ENCODE results near the gene SPEM3. TPM values are rescaled to one million over a fixed set of nuclear protein-coding genes. Genes with fewer than 3 reads are reported as not detected.

Gene SPEM3
- total RNA-seq, 1 donor from 2014 or later, result not detected

- peak; percentile 100 for DNase-seq
These were observed 24.5 kb upstream of the SPEM3 start, which contains the start of gene TMEM256 for GRCh38 chr17:7403977-7404736. TSS of gene TMEM256 (minus strand) at chr17:7404097. CDS start at chr17:7404084, 13 bp downstream.

GRCh38 chr17:7404737-7405349 lies 23.8 kb upstream of the SPEM3 start:
- peak; percentile 88 for DNase-seq

GRCh38 chr17:7405350-7406234 lies 23.1 kb upstream of the SPEM3 start:
- no peak for DNase-seq

GRCh38 chr17:7406235-7406825 lies 22.3 kb upstream of the SPEM3 start:
- DNase-seq, result no peak

GRCh38 chr17:7407082-7407481 lies 21.6 kb upstream of the SPEM3 start:
- DNase-seq, result no peak

GRCh38 chr17:7407485-7408251 lies 21.0 kb upstream of the SPEM3 start, which contains the start of gene NLGN2:
TSS of gene NLGN2 (plus strand) at chr17:7407845. CDS start at chr17:7408256, 411 bp downstream.
- no peak for DNase-seq

GRCh38 chr17:7408252-7408727 lies 20.4 kb upstream of the SPEM3 start:
- DNase-seq, result no peak

GRCh38 chr17:7408863-7409262 lies 19.8 kb upstream of the SPEM3 start:
- no peak for DNase-seq

GRCh38 chr17:7409716-7410115 lies 18.9 kb upstream of the SPEM3 start:
- DNase-seq, result no peak

GRCh38 chr17:7410634-7411426 lies 17.8 kb upstream of the SPEM3 start:
- DNase-seq, result no peak

GRCh38 chr17:7411427-7411750 lies 17.3 kb upstream of the SPEM3 start:
- DNase-seq, result no peak

GRCh38 chr17:7413346-7413985 lies 15.2 kb upstream of the SPEM3 start:
- DNase-seq, result no peak

- no peak for DNase-seq
These were observed 13.8 kb upstream of the SPEM3 start for GRCh38 chr17:7414837-7415236.

GRCh38 chr17:7415784-7416183 lies 12.9 kb upstream of the SPEM3 start:
- no peak for DNase-seq

- DNase-seq, result no peak
These were observed 12.3 kb upstream of the SPEM3 start for GRCh38 chr17:7416323-7416722.

- DNase-seq, result no peak
These were observed 11.5 kb upstream of the SPEM3 start for GRCh38 chr17:7417056-7417655.

GRCh38 chr17:7418472-7419152 lies 10.0 kb upstream of the SPEM3 start:
- DNase-seq, result no peak

GRCh38 chr17:7419819-7420610 lies 8.6 kb upstream of the SPEM3 start, which contains the start of gene SPEM1:
TSS of gene SPEM1 (plus strand) at chr17:7420324. CDS start at chr17:7420385, 61 bp downstream.
- no peak for DNase-seq

Measured in skin of body (tissue), 2 donors.